NCI-H2196 treated with DMSO at 0.1 percent for 48 hours (cell line): ENCODE data around the gene GJC2.
A peak's percentile ranks its signal among the peaks of the same experiment; 100 is the strongest.
"Not testable (repeated sequence)": the region's sequence is repeated elsewhere in the genome, so short reads cannot be mapped to it uniquely, and the experiment has no call there.

ENCODE experiments used
- DNase-seq: peaks from one replicate; lab custom pipeline; 2025; ENCODE audit not compliant: unreplicated experiment; lab: John Stamatoyannopoulos, UW

GJC2 gene

DNA sequence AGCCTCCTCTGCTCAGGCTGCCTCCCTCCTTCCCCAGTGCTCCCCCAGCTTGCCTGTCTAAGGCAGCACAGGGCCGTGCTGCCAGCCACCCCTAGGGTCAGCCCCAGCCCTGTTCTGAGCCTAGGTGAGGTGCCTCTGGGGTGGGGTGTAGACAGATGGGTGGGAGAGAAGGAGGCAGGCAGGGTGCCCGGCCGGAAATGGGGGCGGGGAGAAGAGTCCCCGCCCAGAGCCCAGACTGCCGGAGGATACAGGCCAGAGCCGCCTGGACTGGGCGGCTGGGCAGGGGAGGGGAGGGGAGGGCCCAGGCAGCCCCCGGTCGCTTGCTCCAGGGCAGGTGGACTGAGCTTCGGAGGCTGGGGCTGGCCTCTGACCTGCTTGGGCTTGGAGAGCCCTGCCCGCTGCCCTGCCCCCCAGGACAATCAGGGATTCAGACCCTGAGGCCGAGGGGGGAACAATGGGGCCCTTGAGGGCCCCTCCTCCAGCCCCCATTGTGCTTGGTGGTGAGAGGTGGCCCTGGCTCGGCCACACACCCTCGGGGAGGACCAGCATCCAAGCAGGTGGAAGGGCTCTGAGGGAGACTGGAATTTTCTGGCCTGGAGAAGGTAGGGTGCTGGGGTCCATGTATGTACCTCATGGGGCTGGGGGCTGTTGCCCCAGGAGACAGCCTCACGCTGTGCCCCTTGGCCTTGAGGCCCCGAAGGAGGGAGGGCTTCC lies at the start of gene GJC2:
Gene GJC2 (plus strand): TSS at position 525 of the 714 bp plus-strand sequence. CDS start 7,829 bp downstream, outside the sequence.
- no peak for DNase-seq

GRCh38 chr1:228100822-228101613 lies 48.7 kb upstream of the GJC2 start:
- DNase-seq, result no peak

DNA sequence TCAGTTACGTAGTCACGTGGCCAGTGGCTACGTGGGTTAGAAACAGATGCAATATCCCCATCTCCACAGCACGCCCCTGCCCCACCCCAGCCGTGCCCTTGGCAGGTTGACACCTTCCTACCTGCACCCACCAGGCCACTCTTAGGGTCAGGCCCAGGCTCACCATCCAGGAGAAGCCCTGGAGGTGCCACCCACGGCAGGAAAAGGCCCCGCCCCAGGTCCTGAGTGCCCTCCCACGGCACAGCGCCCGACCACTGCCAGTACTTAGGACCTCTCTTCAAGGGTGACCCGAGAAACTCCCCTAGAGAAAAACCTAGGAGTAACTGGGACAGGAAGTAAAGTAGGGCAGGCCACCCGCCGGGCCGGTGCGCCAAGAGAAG lies 48.1 kb upstream of the GJC2 start:
- DNase-seq, result no peak

DNA sequence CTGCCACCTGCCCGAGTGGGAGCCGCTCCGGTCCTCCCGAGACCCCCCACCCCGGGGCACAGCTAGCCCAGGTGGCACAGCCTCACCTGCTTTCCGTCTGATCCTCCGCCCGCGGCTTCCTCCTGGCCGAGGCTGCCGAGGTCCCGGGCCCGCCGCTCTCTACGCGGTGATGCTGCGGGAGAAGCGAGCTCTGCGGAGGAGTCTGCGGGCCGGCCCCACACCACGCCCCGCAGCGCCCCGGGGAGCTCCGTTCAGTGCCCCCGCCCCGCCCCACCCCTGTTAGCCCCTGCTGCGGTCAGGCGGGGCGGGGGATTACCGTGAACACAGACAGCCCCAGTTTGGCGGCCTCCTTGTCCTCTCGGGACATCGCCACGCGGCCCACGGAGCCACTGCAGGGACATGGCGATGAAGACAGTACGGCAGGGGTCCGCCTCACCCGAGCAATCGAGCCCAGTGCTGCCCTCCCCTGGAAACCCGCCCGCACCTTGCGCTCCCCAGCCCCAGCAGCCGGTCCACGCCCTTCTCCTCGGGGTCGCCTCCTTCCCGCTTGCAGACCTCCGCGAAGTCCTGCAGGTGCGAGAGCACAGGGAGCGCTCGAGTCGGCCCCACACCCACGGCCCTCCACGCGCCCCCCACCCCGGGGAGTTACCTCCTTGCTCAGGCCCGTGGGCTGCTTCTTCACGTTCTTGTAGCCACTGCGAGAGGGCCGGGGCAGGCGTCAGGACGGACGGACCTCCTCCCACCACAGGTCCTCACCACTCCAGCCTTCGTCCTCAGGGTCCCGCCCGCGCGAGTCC lies 47.5 kb upstream of the GJC2 start:
- no peak for DNase-seq

- peak; percentile 88 for DNase-seq
Measured at GRCh38 chr1:228102791-228103620, 46.7 kb upstream of the GJC2 start, which contains the start of gene C1orf35. C1orf35 (minus strand) TSS chr1:228103325; CDS start chr1:228103227, 98 bp downstream.

DNA sequence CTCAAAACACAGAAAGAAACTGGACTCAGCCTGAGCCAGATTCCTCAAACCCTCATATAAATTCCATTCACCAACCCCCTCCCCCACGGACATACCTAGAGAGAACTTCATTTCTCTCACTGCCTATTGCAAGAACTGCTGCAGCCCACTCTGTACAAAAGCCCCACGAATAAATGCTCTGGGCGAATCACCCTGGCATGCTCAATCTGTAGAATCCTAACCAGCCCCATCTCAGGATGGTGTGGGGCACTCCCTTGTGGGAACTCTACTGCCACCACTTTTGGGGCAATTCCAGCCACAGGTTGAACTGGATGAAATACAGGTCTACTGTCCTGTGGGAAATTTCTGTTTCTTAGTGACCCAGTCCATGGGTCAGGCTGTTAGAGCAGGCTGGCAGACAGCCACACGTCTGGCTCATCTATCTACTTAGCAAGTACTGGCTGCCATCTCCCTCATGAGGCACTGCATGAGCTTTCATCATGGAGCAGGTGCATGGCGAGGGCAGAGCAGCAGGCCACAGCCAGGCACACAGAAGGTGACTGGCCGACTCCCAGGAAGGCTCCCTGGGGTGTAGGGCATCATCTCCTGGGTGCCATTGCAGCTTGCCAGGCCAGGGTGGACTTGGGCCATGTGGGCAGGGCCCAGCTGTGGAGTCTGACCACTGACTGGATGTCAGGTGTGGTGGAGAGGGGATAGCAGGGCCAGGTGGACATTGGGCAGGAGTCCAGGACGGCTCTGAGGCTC lies 45.0 kb upstream of the GJC2 start:
- peak; percentile 81 for DNase-seq

- DNase-seq, result no peak
Measured at GRCh38 chr1:228105270-228105995, 44.3 kb upstream of the GJC2 start.

DNA sequence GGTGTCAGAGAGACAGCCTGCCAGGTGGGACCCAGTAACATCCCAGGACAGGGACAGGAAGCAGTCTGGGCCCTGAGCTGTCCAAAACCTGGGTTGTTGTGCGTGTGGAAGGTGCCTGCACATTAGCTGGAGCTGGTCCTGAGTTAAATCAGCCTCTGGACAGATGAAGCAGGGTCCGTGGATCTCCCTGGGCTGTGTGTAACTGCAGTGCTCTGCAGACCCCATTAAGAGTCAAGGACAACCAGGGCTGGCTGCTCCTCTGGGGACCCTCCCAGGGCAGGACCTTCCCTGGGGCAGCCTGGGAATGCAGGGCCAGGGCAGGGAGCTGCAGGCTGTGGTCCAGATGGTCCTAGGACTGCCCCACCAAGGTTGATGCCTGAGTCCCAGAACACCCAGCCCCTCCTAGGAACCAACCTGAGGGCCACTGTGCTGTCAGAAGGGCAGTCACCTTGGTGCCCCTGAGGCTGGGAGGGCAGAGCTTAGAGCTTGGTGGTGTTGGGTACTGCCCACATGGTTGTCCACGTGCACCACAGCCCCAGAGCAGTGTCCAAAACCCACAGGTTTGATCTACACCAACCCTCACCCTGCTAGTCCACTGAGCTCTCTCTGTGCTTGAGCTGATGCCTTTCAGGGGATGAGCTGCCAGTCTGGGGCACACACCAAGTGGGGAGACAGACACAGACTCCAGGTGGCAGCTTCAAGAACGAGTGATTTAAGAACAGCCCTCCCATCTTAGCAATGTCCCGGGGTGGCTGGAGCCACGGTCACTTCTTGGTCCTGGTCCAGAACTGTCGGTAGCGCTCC lies 43.5 kb upstream of the GJC2 start:
- DNase-seq, result no peak

- DNase-seq, result no peak
Measured at GRCh38 chr1:228106800-228107054, 43.0 kb upstream of the GJC2 start.

DNA sequence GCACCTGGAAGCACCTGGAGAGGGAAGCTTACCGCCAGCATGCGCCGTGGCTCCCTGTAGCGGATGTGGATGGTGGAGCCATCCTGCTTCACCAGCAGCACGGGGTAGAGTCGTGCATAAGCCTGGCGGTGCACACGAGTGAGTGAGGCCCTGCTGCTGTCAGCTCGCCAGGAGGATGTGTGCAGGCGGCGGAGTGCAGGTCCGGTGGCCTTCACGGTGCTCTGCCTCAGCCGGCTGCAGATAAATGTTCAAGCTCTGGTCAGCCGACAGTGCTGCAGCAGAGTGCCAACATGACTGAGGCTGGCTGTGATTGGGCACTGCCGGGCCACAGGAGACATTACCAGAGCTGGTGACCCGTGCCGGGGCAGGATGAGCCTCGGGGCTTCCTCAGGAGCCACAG lies 42.1 kb upstream of the GJC2 start:
- DNase-seq, result no peak

- DNase-seq, result no peak
Measured at GRCh38 chr1:228108055-228108690, 41.6 kb upstream of the GJC2 start.

DNA sequence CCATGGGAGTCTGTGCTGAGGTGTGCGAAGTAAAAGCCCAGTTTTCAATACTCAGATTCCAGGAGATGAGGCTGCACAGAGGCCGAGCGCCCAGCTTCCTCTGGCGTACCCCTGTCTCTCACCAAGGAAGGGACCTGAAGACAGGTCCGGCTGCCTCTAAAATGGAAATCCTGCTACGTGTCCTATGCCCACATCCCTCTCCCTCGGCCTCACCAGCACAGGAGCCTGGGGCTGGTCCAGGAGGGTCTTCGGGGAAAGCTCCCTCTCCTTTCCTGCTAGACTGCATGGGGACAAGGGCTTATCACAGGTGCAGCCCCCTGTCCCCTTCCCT lies 41.0 kb upstream of the GJC2 start:
- DNase-seq, result no peak

- DNase-seq, result peak; percentile 82
Measured at GRCh38 chr1:228109073-228109961, 40.4 kb upstream of the GJC2 start, which contains the start of gene MRPL55. MRPL55 (minus strand) TSS chr1:228109299; CDS start chr1:228108260, 1,039 bp downstream.

- DNase-seq, result no peak
Measured at GRCh38 chr1:228109962-228110488, 39.7 kb upstream of the GJC2 start.

DNA sequence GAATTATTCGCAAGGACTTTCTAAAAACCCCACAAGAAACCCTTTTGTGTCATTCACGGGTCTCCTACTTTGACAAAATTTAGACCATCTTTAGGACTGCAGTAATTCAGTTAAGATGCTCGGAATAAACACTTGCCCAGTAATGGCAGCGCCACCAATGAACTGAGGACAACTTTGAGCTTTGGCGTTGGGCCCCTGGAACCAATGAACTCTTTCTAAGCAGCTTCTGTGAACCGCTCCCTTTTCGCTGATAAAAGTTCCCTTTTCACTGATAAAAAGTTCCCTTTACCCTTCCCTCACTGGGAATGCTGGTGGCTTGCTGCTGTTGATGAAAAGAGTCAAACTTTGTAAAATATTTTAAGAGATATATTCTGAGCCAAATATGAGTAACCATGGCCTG lies 39.2 kb upstream of the GJC2 start:
- no peak for DNase-seq

GRCh38 chr1:228111315-228111714 lies 38.4 kb upstream of the GJC2 start:
- DNase-seq, result not testable (repeated sequence)

GRCh38 chr1:228112167-228112566 lies 37.6 kb upstream of the GJC2 start:
- DNase-seq, result no peak
